Ectodermal cell (in vitro differentiated cells): ENCODE measurements around the gene FNDC3B.
A peak's percentile ranks its signal among the peaks of the same experiment; 100 is the strongest.

Source experiments
- H3K27ac ChIP-seq: 2 replicates; pipeline ENCODE4 v1.7.0; 2013; ENCODE audit warnings: mild to moderate bottlenecking, low read depth, low read length; ENCODE audit not compliant: insufficient read depth, poor library complexity, severe bottlenecking
- H3K27me3 ChIP-seq: 2 replicates; pipeline ENCODE4 v1.7.0; 2013; ENCODE audit warnings: mild to moderate bottlenecking, low read length; ENCODE audit not compliant: insufficient read depth, control insufficient read depth, poor library complexity, severe bottlenecking
- H3K36me3 ChIP-seq: one replicate; pipeline ENCODE4 v1.7.0; 2013; ENCODE audit warnings: low read length; ENCODE audit not compliant: control insufficient read depth, insufficient read depth
- H3K4me1 ChIP-seq: one replicate; pipeline ENCODE4 v1.7.0; 2013; ENCODE audit warnings: low read length; ENCODE audit not compliant: control insufficient read depth, insufficient read depth
- H3K4me3 ChIP-seq: 2 replicates; pipeline ENCODE4 v1.7.0; 2013; ENCODE audit warnings: low read depth, low read length, control low read depth; ENCODE audit not compliant: insufficient read depth
- H3K9me3 ChIP-seq: 2 replicates; pipeline ENCODE4 v1.7.0; 2013; ENCODE audit warnings: mild to moderate bottlenecking, low read length, moderate library complexity; ENCODE audit not compliant: control insufficient read depth
- WGBS, 2 experiments: methylation state at CpG; one replicate each; pipeline ENCODE4 v1.1.7; 2013; ENCODE audit warnings: missing lambda C conversion rate in 2 of 2; 5-methylcytosine and 5-hydroxymethylcytosine counted together

The FNDC3B gene

GRCh38 chr3:172133838-172134237 lies 94.5 kb downstream of the FNDC3B start:
- WGBS, 2 experiments, result 95 to 96% methylated on average over 4 of the region's 4 CpGs
- no peaks in the 10 kb centered on the region for H3K36me3 ChIP-seq
- no peak overlapping the region for H3K4me3 ChIP-seq
- H3K4me1 ChIP-seq, result peaks cover 8% of the 10 kb centered on the region
- H3K9me3 ChIP-seq, result no peaks in the 10 kb centered on the region
- H3K27me3 ChIP-seq, result no peaks in the 10 kb centered on the region
- H3K27ac ChIP-seq, result no peak overlapping the region

GRCh38 chr3:172134352-172134751 lies 95.0 kb downstream of the FNDC3B start:
- Histone ChIP-seq H3K4me1 (peaks cover 13% of the 10 kb centered on the region), H3K27me3 (no peaks in the 10 kb centered on the region), H3K4me3 (no peak overlapping the region), H3K9me3 (no peaks in the 10 kb centered on the region), H3K27ac (no peak overlapping the region), H3K36me3 (no peaks in the 10 kb centered on the region)
- 100% methylated on average over 1 of the region's 2 CpGs; no CpG with 5 or more reads in 1 of the 2 experiments for WGBS, 2 experiments

GRCh38 chr3:172135185-172135584 lies 95.8 kb downstream of the FNDC3B start:
- WGBS, 2 experiments, result 67 to 100% methylated on average over 1 of the region's 1 CpG

GRCh38 chr3:172135820-172136219 lies 96.4 kb downstream of the FNDC3B start:
- Histone ChIP-seq H3K36me3 (no peaks in the 10 kb centered on the region), H3K27me3 (no peaks in the 10 kb centered on the region), H3K27ac (no peak overlapping the region), H3K9me3 (no peaks in the 10 kb centered on the region), H3K4me1 (peaks cover 22% of the 10 kb centered on the region), H3K4me3 (no peak overlapping the region)
- 88 to 95% methylated on average over 1 to 2 of the region's 2 CpGs for WGBS, 2 experiments

More at GRCh38 chr3:172135185-172135584, 95.8 kb downstream of the FNDC3B start:
- H3K4me3 ChIP-seq, result no peak overlapping the region
- peaks cover 20% of the 10 kb centered on the region for H3K4me1 ChIP-seq
- H3K27ac ChIP-seq, result no peak overlapping the region
- no peaks in the 10 kb centered on the region for H3K36me3 ChIP-seq
- no peaks in the 10 kb centered on the region for H3K9me3 ChIP-seq
- H3K27me3 ChIP-seq, result no peaks in the 10 kb centered on the region

GRCh38 chr3:172136330-172136729 lies 97.0 kb downstream of the FNDC3B start:
- no peak overlapping the region for H3K27ac ChIP-seq

GRCh38 chr3:172137287-172138192 lies 98.2 kb downstream of the FNDC3B start:
- Histone ChIP-seq H3K27me3 (no peaks in the 10 kb centered on the region), H3K27ac (no peak overlapping the region), H3K4me1 (peaks cover 29% of the 10 kb centered on the region), H3K9me3 (no peaks in the 10 kb centered on the region), H3K4me3 (no peak overlapping the region), H3K36me3 (no peaks in the 10 kb centered on the region)
- 94% methylated on average over 2 of the region's 2 CpGs for WGBS, 2 experiments

More at GRCh38 chr3:172136330-172136729, 97.0 kb downstream of the FNDC3B start:
- WGBS, 2 experiments, result 67 to 92% methylated on average over 1 of the region's 1 CpG
- Histone ChIP-seq H3K9me3 (no peaks in the 10 kb centered on the region), H3K4me1 (peaks cover 22% of the 10 kb centered on the region), H3K36me3 (no peaks in the 10 kb centered on the region), H3K27me3 (no peaks in the 10 kb centered on the region), H3K4me3 (no peak overlapping the region)

GRCh38 chr3:172138193-172138537 lies 98.8 kb downstream of the FNDC3B start:
- Histone ChIP-seq H3K4me1 (peaks cover 30% of the 10 kb centered on the region), H3K4me3 (no peak overlapping the region), H3K9me3 (no peaks in the 10 kb centered on the region), H3K27me3 (no peaks in the 10 kb centered on the region), H3K27ac (no peak overlapping the region), H3K36me3 (no peaks in the 10 kb centered on the region)
- 84 to 94% methylated on average over 2 to 3 of the region's 3 CpGs for WGBS, 2 experiments

- H3K4me1 ChIP-seq, result peaks cover 30% of the 10 kb centered on the region
- 41 to 60% methylated on average over 5 to 6 of the region's 6 CpGs for WGBS, 2 experiments
- no peaks in the 10 kb centered on the region for H3K27me3 ChIP-seq
- H3K9me3 ChIP-seq, result no peaks in the 10 kb centered on the region
- H3K4me3 ChIP-seq, result no peak overlapping the region
- H3K36me3 ChIP-seq, result no peaks in the 10 kb centered on the region
- H3K27ac ChIP-seq, result peak overlapping the region; percentile 27
Observed at GRCh38 chr3:172138792-172139507, 99.6 kb downstream of the FNDC3B start.

- WGBS, 2 experiments, result 75 to 79% methylated on average over 3 of the region's 3 CpGs
- H3K4me3 ChIP-seq, result no peak overlapping the region
- no peaks in the 10 kb centered on the region for H3K27me3 ChIP-seq
- H3K36me3 ChIP-seq, result no peaks in the 10 kb centered on the region
- no peak overlapping the region for H3K27ac ChIP-seq
- H3K4me1 ChIP-seq, result peaks cover 30% of the 10 kb centered on the region
- no peaks in the 10 kb centered on the region for H3K9me3 ChIP-seq
Observed at GRCh38 chr3:172139528-172140276, 100.3 kb downstream of the FNDC3B start.
